Measurements from ENCODE around the gene CDK14. TPM values are rescaled to one million over a fixed set of nuclear protein-coding genes. Genes with fewer than 3 reads are reported as not detected.

The CDK14 gene
- total RNA-seq, 1 donor from 2014 or later = 109 TPM

DNA sequence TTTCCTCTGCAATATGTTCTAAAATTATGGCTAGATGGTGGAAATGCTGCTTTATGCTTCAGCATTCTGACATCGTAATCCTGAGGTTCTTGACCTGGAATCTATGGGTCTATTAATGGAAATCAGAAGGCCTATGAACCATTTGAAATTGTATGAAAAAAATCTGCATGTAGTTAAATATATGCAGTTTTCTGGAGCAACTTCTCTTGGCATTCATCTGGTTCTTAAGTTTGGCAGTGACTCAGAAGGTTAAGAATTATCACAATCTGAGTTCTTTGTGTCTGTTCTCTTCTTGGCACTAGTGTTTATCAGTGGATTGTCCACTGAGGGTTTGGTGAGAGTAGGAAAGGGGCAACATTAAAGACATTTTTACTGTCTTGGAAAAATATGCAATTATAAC, 597.0 kb downstream of the CDK14 start:
- peak; percentile 65 for DNase-seq (ENCODE audit: low spot score)

DNA sequence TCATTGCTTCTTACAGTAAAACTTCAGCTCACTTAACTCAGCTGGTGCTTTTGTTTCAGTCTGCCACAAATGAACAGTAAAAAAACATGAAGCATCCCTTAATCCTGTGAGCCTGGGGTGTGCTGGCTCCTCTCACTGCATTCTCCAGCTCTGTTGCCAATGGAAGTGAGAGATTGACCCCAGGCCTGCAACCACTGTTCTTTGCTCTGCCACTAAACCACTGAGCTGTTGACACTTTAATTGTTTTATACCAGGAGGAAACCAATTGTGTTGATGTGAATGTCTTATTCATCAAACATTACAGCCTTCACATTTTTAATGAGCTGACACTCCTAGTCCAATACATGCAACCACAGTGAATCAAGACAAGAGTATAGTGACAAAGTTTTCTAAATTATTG, 598.7 kb downstream of the CDK14 start:
- peak; percentile 31 for DNase-seq (ENCODE audit: low spot score)

GRCh38 chr7:91196058-91196457, 599.9 kb downstream of the CDK14 start:
- DNase-seq (ENCODE audit: low spot score) = no peak

DNA sequence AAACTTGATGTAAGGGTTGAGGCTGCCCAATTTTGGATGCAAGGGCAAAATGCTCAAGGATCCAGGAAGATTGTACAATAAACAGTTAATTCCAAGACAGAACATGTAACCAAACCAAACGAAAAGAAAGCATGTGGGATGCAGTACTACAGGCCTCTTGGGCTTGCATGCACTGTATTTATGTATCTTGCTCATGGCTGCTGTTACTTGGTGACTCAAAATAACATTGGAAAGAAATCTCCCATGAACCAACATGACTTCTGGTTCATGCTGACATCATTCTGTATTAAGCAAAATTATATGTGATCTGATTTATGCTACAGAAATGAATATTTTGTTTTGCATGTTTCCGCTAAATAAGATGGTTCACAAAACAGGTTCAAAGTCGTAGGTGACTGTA, 602.2 kb downstream of the CDK14 start:
- DNase-seq (ENCODE audit: low spot score) = no peak

DNA sequence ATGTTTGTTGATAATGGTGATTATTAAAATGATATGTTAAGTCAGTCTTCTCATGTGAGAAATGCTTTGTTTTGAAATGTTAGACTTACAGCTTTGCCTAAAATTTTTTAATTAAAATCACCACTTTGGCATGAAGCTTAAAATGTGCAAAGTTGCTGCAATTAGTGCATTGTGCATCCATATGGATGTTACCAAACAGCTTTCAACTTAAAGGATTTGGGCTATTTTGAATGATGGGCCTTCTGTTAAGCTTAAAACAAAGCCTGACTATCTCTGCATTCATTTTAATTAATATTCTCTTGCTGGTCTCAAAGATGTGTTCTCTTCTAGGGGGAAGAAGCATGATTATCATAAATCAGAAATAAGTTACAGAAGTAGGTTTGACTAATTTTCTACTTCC, 603.5 kb downstream of the CDK14 start:
- DNase-seq (ENCODE audit: low spot score) = no peak

GRCh38 chr7:91201442-91202113, 605.5 kb downstream of the CDK14 start:
- DNase-seq (ENCODE audit: low spot score) = no peak

DNA sequence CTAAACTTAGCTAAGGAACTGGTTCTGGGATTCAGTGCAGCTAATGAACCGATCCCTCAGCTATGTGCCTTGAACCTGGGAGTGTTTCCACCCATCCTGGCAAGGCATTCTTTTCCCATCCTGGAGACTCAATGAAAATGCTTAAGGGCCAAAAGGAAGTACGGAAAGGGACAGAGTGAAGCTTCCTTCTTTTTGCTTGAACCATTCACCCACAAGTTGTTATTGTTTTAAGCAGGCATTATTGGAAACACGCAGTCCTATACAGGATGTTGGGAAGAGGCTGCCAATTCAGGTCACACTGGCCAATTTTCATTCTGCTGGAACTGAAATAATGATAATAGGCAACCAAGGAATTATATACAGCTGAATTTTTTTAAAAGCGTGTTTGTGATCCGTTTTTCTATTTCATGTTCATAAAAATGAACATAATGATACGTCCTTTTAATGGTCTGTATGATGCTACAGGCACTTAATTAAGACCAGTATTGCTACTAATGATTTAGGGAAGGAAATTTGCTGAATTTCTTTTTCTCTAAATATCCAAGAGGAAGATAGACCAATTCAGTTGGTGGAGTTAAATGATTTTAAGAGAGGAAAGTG, 610.3 kb downstream of the CDK14 start:
- DNase-seq (ENCODE audit: low spot score) = no peak

GRCh38 chr7:91212582-91212981, 616.5 kb downstream of the CDK14 start:
- DNase-seq (ENCODE audit: low spot score) = no peak

GRCh38 chr7:91226411-91226810, 630.3 kb downstream of the CDK14 start:
- no peak for DNase-seq (ENCODE audit: low spot score)

GRCh38 chr7:91228327-91228726, 632.2 kb downstream of the CDK14 start:
- no peak for DNase-seq (ENCODE audit: low spot score)

DNA sequence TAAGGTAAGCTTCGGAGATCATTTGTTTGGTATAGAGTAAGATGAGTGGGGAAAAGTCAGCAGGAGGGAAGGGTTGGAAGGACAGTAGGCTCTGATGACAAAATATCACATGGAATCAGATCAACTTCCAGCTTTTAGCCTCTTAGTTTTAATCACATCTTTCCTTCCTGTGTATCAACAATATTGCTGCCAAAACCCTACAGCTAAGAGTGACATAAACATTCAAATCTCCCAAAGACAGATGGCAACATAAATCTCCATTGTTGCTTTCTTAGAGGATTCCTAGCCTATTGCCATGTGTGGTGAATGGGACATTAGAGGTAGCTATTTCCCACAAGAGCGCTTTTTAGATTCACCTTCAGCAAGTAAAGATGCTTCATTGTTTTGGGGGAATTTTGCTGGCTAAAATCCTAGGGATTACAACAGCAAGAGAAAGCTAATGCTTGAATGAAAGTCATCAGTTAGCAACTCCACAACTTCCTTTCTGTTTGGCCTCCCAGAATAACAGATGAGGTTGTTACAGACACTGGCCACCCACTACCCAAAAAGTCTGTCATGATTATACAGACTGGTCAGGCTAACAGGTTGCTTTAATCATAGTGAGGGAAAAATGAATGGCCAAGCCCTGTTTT, 632.9 kb downstream of the CDK14 start:
- no peak for DNase-seq (ENCODE audit: low spot score)

DNA sequence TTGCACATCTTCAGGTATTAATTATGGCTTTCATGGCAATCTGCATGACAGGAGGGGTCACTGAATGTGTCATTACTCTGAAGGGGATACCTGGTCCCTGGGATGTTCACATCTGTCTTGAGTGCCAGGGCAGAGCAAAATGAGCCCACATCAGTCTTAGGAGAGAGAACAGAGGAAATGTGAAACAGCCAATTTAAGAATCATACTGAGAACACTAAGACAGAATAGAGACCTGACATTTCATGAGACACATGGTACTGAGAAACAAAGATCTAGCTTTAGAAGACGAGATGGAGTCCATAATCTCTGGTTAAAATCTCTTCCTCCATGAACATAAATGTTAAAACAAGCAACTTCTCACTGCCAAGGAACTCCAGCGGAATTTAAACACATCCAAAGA, 634.0 kb downstream of the CDK14 start:
- no peak for DNase-seq (ENCODE audit: low spot score)

DNA sequence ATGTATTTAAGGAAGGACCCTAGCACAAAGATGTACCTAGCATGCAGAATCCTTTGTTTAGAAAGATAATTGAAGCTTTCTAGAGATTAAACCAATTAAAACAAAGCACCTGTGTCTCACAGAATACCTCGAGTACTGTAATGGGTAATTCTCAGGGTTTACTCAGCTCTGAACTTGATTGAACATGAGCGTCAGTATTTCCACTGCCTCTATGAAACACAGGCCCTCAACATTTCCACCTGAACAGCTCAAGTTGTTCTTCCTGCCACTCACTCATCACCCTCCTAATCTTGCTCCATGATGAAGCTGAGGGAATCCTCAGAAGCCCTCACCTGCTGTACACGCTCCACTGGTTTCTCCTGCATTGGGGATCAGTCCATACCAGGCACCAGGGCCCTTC, 634.4 kb downstream of the CDK14 start:
- DNase-seq (ENCODE audit: low spot score) = no peak

DNA sequence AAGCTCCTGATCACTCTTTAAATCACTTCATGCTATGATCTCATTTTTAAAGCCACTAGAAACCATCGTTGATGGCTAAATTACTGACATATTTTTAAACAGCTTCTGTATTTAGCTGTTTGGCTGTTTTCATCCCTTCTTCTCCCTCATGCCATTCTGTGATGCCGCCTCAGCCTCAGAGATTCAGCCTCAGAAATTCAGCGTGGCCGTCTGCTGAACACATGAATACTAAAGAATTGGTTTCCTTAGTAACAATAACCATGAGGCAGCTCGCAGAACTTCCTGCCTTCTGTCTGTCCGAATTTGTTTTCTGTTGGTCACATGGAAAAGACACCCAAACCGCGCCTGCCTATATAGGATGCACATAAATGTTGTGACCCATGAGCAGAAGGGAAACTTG, 637.1 kb downstream of the CDK14 start:
- DNase-seq (ENCODE audit: low spot score) = no peak

DNA sequence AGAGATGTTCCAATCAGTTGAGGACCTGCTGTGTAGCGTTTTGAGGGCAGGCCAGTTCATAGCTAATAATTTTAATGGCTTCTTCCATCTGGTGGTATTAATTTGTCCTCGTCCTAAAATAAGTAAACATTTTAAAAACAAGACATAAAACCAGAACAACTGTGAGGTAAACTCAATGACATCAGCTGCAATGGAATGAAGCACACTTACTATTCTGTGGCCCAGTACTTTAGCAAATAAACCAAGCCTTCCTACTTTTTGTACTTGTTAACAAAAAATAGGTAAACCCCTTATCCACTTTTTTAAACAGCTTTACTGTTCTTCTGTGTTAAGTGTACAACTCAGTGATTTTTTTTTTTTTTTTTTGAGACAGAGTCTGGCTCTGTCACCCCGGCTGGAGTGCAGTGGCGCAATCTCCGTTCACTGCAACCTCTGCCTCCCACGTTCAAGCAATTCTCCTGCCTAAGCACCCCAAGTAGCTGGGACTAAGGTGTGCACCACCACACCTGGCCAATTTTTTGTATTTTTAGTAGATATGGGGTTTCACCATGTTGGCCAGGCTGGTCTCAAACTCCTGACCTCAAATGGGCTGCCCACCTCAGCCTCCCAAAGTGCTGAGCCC, 639.2 kb downstream of the CDK14 start:
- DNase-seq (ENCODE audit: low spot score) = no peak

DNA sequence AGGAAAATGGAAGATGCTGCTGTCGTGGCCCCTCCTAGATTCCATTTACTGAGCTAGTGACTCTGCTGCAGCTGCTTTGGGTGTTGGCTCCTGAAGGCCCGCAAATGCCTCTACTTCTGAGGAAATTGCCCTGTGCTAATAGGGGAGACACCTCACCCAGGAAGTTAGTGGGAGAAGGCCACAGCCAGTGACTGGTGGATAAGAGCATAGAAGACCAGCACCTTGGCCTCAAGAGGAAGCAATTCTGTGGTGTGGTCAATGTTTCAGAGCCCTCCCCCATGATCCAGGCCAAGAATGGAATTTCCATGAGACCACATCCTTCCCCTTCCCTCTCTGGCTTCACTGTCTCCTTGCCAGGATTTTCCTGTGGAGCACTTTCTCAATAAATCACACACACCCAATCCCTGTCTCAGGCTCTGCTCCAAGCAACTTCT, 643.1 kb downstream of the CDK14 start:
- DNase-seq (ENCODE audit: low spot score) = peak; percentile 9

DNA sequence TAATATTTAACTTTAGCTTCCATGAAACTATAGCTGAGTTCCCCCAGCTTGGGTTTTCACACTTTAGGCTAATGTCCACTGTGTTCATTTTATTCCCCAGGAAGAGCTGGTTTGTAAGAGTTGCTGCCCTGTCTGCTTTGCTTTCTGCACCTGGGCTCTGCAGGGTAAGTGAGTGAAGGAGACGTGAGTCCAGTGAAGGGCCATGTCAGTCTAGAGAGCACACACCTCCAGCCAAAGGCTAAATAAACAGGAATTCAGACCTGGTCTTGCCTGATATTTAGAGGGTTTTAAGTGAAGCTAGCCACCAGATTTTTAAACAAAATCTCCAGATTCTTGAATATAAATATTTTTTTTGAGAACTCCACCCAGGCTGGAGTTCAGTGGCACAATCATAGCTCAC, 643.7 kb downstream of the CDK14 start:
- DNase-seq (ENCODE audit: low spot score) = no peak

GRCh38 chr7:91240376-91240941, 644.3 kb downstream of the CDK14 start:
- DNase-seq (ENCODE audit: low spot score) = peak; percentile 71

DNA sequence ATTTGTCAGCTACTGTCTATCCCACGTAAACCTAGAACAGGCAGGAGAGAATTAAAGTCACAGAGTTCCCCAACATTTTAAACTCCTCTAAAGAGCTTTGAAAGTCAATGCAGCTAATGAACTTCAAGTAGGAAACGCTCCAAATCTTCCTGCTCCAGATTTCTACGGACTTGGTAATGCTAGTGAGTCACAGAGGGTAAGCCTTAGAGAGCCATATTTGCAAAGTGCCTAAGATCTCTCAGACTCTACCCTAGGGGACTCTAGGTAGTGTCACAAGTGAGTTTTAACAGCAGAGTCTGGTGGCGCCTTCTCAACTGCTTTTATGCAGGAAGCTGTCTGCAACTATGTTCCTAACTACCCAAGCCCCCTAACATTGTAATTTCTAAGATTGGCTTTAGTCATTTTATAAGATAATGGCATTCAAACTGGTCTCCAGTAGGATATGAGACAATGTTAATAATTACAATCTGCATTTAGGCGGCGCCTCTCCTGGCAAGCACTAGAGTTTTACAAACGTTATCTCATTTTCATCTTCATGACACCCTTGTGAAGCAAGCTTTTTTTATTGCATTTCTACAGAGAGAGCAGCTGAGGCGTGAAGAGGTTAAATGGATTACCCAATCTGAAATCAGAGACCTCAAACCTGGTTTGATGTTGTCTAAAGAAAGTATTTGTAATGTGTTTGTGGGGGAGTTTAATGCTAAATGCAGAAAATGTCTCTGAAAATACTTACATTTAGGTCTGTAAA, 646.1 kb downstream of the CDK14 start:
- peak; percentile 43 for DNase-seq (ENCODE audit: low spot score)

- DNase-seq (ENCODE audit: low spot score) = peak; percentile 9
Observed at GRCh38 chr7:91243591-91244301, 647.6 kb downstream of the CDK14 start.

GRCh38 chr7:91247500-91247899, 651.4 kb downstream of the CDK14 start:
- DNase-seq (ENCODE audit: low spot score) = peak; percentile 77
